Right lobe of liver (tissue), 6 donors: ENCODE data around the gene PNPLA5. TPM values are rescaled to one million over a fixed set of nuclear protein-coding genes. Genes with fewer than 3 reads are reported as not detected.
"Not testable (repeated sequence)": the region's sequence is repeated elsewhere in the genome, so short reads cannot be mapped to it uniquely, and the experiment has no call there.

Source experiments
- ATAC-seq, 4 donors: fragments of 200-7000 bp; cut with Tn5 transposase; one replicate each; pipeline ENCODE4 v1.9.1; 2020; ENCODE audit warnings: mild to moderate bottlenecking in 4 of 4, moderate library complexity in 4 of 4
- DNase-seq, 3 donors: peaks; one replicate each; pipeline ENCODE4 v3.0.0-alpha.2; 2020
- H3K27ac ChIP-seq, 3 donors: fragments of 200-600 bp; one replicate each; pipeline ENCODE4 v1.8.0; 2022
- H3K27me3 ChIP-seq, 2 donors: fragments of 200-600 bp; one replicate each; pipeline ENCODE4 v1.8.0; 2022
- H3K36me3 ChIP-seq, 4 donors: fragments of 200-600 bp; sonication (generic) in 1 of 4; one replicate each; pipeline versions ENCODE4 v1.5.1 to v1.8.0; 2017 to 2022; ENCODE audit warnings: control low read depth in 1 of 4
- H3K4me1 ChIP-seq, 4 donors: fragments of 200-600 bp; sonication (generic) in 1 of 4; one replicate each; pipeline versions ENCODE4 v1.5.1 to v1.8.0; 2017 to 2022; ENCODE audit warnings: control low read depth in 1 of 4
- H3K4me3 ChIP-seq, 3 donors: fragments of 200-600 bp; one replicate each; pipeline ENCODE4 v1.8.0; 2022
- H3K9me3 ChIP-seq, 4 donors: fragments of 200-600 bp; sonication (generic) in 1 of 4; one replicate each; pipeline versions ENCODE4 v1.5.1 to v1.8.0; 2017 to 2022; ENCODE audit warnings: control low read depth in 1 of 4
- CTCF ChIP-seq, 4 donors: fragments of 200-600 bp in 3 of 4; fragments of 450-650 bp in 1 of 4; IDR thresholded peaks; one replicate each; pipeline versions ENCODE4 v1.5.1 to v1.8.0; 2016 to 2022; ENCODE audit warnings: antibody characterized with exemption in 4 of 4, mild to moderate bottlenecking in 2 of 4
- POLR2A ChIP-seq: fragments of 450-650 bp; IDR thresholded peaks from one replicate; pipeline ENCODE4 v1.6.1; 2017; ENCODE audit warnings: antibody characterized with exemption, mild to moderate bottlenecking
- WGBS: methylation state at CpG from one replicate; pipeline ENCODE4 v1.1.6; 2018; ENCODE audit warnings: low coverage, low lambda C conversion rate; ENCODE audit not compliant: insufficient coverage; ENCODE audit errors: missing lambda C conversion rate; 5-methylcytosine and 5-hydroxymethylcytosine counted together
- intact Hi-C, 2 donors: fragments of 100-400 bp; cut with DNase I; formaldehyde crosslinking; loops; one replicate each; pipeline versions ENCODE4 v1.11.2 to v1.14.1; 2022
- total RNA-seq, 6 experiments: library from RNA; depleted of rRNA in 2 of 6; stranded (reverse); fragments of >200 nt in 2 of 6; fragmentation: NEBNext Ultra II Directional in 3 of 6; extraction: Animal tissue kit (Norgen Biotek cat#: 25700) in 3 of 6; gene quantifications; one replicate each; pipeline versions ENCODE4 v1.1.0 to v1.2.4, GENCODE V29; 2016 to 2023
- donor health status: DM: no; HTN: yes; CAD: no.
- donor health status: DM: no; HTN: no; CAD: no.
- donor health status: DM: no; HTN: no; CAD: no.
- donor health status: DM: no; HTN: yes; CAD: no.
- donor health status: DM: no; HTN: yes; CAD: no.

The PNPLA5 gene
- total RNA-seq, 6 experiments from 2014 or later, result 2.8 TPM; not detected in 5

- Histone ChIP-seq H3K4me1 (no peaks in the 10 kb centered on the region), H3K27me3 (no peaks in the 10 kb centered on the region), H3K4me3 (no peak overlapping the region), H3K36me3 (no peaks in the 10 kb centered on the region), H3K27ac (no peak overlapping the region), H3K9me3 (no peaks in the 10 kb centered on the region)
- 75% methylated on average over 1 of the region's 1 CpG for WGBS
- intact Hi-C loops, result no loop called here
- TF ChIP-seq POLR2A (no peak), CTCF (IDR thresholded peaks at IDR 0.05) (no peak)
- ATAC-seq, result no peak
- DNase-seq, result no peak
Measured at GRCh38 chr22:43909708-43910107, 17.9 kb upstream of the PNPLA5 start.

GRCh38 chr22:43905681-43906080 lies 13.9 kb upstream of the PNPLA5 start:
- TF ChIP-seq CTCF (IDR thresholded peaks at IDR 0.05) (no peak), POLR2A (no peak)
- H3K36me3 ChIP-seq, result no peaks in the 10 kb centered on the region
- H3K27ac ChIP-seq, result no peak overlapping the region
- intact Hi-C loops, result no loop called here
- no peaks in the 10 kb centered on the region for H3K9me3 ChIP-seq
- WGBS, result 50% methylated on average over 5 of the region's 7 CpGs
- H3K4me3 ChIP-seq, result no peak overlapping the region
- no peak for ATAC-seq
- no peaks in the 10 kb centered on the region for H3K4me1 ChIP-seq
- DNase-seq, result no peak
- H3K27me3 ChIP-seq, result no peaks in the 10 kb centered on the region

- H3K4me3 ChIP-seq, H3K9me3 ChIP-seq, H3K4me1 ChIP-seq, H3K36me3 ChIP-seq, H3K27me3 ChIP-seq, intact Hi-C loops, DNase-seq, H3K27ac ChIP-seq, ATAC-seq: not testable (repeated sequence)
- WGBS, result no CpG with 5 or more reads among the region's 12 CpGs
- peak; percentile 19 to 54 (median 40) for TF ChIP-seq CTCF (IDR thresholded peaks at IDR 0.05)
Measured at GRCh38 chr22:43904412-43904811, 12.6 kb upstream of the PNPLA5 start.

- 75% methylated on average over 8 of the region's 12 CpGs for WGBS
- H3K4me1 ChIP-seq, result peaks cover 0 to 17% (median 0%) of the 10 kb centered on the region in 4 donors
- intact Hi-C loops, ATAC-seq, H3K9me3 ChIP-seq, H3K27ac ChIP-seq, DNase-seq, H3K36me3 ChIP-seq, H3K27me3 ChIP-seq, H3K4me3 ChIP-seq: not testable (repeated sequence)
Measured at GRCh38 chr22:43903033-43903432, 11.2 kb upstream of the PNPLA5 start.

- H3K4me3 ChIP-seq, result no peak overlapping the region
- no peaks in the 10 kb centered on the region for H3K27me3 ChIP-seq
- H3K36me3 ChIP-seq, result no peaks in the 10 kb centered on the region
- no peak overlapping the region for H3K27ac ChIP-seq
- no peak for ATAC-seq
- no peak for TF ChIP-seq POLR2A
- no peak for TF ChIP-seq CTCF (IDR thresholded peaks at IDR 0.05)
- H3K9me3 ChIP-seq, result no peaks in the 10 kb centered on the region
- peaks cover 0 to 24% (median 0%) of the 10 kb centered on the region in 4 donors for H3K4me1 ChIP-seq
- intact Hi-C loops, result no loop called here
- DNase-seq, result no peak
- 61% methylated on average over 2 of the region's 5 CpGs for WGBS
Measured at GRCh38 chr22:43901976-43902643, 10.3 kb upstream of the PNPLA5 start.
